HG02943 (cell line): ENCODE data around the gene PLPP1.
"Not testable (repeated sequence)": the region's sequence is repeated elsewhere in the genome, so short reads cannot be mapped to it uniquely, and the experiment has no call there.

Source experiments
- ATAC-seq: cut with Tn5 transposase; IDR thresholded peaks from one replicate; pipeline ENCODE4 v1.9.1; 2021; ENCODE audit warnings: mild to moderate bottlenecking, low read depth, moderate library complexity; ENCODE audit not compliant: unreplicated experiment

Gene PLPP1

GRCh38 chr5:55509097-55509496, 25.7 kb downstream of the PLPP1 start:
- no peak for ATAC-seq

- no peak for ATAC-seq
Measured at GRCh38 chr5:55507574-55507973, 27.2 kb downstream of the PLPP1 start.

GRCh38 chr5:55505711-55506110, 29.1 kb downstream of the PLPP1 start:
- ATAC-seq = not testable (repeated sequence)

DNA sequence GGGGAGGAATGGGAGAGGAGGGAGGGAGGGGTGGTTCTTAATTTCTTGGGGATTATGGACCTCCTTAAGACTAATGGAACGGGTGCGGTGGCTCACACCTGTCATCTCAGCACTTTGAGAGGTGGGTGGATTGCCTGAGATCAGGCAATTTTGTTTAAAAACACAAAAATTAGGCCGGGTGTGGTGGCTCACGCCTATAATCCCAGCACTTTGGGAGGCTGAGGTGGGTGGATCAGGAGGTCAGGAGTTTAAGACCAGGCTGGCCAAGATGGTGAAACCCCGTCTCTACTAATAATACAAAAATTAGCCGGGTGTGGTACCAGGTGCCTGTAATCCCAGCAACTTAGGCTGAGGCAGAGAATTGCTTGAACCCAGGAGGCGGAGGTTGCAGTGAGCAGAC, 30.8 kb downstream of the PLPP1 start:
- ATAC-seq = not testable (repeated sequence)

- ATAC-seq = no peak
Measured at GRCh38 chr5:55502759-55503158, 32.0 kb downstream of the PLPP1 start.

- no peak for ATAC-seq
Measured at GRCh38 chr5:55498457-55498856, 36.3 kb downstream of the PLPP1 start.

- no peak for ATAC-seq
Measured at GRCh38 chr5:55497712-55498111, 37.1 kb downstream of the PLPP1 start.

DNA sequence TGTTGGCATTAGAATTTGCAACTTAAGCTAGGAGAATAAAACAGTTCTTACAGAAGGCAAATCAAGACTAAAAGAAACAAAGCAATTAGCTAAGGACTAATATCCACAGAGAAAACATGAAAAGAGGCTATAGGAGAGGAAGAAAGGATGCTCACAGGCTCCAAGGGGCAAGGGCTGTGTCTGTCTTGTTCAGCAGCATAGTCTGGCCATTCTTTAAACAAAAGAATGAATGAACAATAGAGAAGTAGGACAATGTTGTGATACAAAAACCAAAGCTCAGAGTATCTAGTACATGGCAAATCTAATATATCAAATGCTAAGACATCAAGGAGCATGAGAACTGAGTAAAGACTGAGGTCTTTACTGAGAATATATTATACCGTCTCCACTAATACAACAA, 39.5 kb downstream of the PLPP1 start:
- ATAC-seq = no peak

DNA sequence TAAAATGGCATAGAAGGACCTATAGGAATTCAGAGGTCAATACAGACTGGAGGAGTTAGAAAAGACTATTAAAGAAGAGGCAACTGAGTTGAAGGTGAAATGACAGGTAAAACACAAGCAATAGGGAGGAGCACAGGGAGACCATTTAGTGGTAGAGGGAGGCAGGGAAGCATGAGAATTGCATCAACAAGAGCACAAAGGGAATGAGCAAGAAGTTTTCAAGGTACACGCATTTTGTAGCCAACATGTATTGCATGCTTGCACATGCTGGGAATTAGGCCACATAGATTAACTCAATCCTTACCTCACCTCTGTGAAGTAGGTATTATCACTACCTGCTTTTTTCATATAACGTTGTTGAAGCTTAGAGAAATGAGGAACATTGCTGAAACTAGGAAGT, 42.3 kb downstream of the PLPP1 start:
- ATAC-seq = no peak

DNA sequence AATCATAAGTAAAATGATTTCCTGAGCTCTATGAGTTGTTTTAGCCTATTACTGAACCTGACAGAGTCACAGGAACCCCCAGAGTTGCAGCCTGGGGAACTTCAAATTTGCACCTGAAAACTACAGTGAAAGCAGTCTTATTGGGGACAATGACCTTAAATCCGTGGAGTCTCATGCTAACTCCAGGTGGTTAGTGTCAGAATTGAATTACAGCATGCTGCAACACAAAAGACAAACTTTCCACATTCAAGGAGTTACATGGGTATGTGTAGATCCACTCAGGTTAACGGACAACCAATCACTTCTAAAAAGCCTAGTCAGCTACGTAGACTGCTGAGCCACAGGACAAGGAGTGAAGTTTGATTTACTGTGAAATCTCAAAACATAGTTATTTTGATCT, 49.7 kb downstream of the PLPP1 start:
- ATAC-seq = no peak

DNA sequence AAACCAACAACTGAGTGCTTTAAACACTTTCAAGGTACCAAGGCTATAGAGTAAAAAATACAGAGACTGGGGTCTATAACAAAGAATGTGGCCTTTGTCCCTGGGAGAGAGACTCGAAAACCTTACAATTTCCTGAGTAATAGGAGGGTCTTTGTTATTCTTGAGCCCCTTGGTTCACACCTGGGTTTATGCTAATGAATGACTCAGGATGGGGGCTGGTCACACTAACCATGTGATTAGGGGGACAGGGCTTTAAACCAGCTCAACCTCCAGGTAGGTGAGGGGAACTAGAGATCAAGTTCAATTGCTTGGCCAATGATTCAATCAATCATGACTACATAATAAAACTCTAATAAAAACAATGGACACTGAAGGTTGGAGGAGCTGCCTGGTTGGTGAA, 50.2 kb downstream of the PLPP1 start:
- no peak for ATAC-seq

- no peak for ATAC-seq
Measured at GRCh38 chr5:55483885-55484284, 50.9 kb downstream of the PLPP1 start.

DNA sequence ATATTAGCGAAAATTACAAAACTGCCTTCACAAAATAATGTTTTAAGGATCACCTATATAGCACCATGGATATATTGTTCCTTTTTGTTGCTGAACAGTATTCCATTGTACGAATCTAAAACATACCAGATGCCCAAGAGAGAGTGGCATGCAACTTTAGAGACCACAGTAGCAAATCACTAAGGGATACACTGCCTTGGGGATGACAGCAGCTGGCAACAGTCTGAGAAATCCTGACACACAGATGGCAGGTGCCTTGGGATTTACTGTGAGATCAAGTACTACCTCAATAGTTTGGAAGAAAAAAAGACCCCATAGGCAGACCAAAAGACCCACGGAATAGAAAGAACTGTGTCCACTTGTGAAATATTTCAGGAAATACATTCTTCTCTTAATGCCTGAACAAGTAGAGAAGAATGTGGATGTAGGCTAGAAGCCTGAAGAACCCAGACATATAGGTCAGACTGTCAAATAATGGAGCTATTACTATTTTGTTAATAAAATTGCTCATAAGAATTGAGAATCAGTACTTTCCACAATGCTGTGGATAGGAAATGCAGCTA, 53.4 kb downstream of the PLPP1 start:
- no peak for ATAC-seq

DNA sequence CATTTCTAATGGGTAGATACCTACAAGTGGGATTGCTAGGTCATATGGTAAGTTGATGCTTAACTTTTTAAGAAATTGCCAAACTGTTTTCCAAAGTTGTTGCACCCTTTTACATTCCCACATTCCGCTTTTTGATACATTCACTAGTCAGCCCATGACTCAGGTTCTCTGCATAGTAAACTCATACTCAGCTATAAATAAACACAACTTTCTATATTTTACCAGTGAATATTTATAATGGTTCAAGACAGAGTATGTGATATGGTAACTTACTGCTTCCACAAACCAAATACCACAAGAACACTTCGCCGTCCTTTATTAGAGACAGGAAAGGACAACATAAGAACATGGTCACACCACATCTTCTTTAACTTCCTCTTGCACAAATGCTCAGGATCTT, 54.0 kb downstream of the PLPP1 start:
- no peak for ATAC-seq

DNA sequence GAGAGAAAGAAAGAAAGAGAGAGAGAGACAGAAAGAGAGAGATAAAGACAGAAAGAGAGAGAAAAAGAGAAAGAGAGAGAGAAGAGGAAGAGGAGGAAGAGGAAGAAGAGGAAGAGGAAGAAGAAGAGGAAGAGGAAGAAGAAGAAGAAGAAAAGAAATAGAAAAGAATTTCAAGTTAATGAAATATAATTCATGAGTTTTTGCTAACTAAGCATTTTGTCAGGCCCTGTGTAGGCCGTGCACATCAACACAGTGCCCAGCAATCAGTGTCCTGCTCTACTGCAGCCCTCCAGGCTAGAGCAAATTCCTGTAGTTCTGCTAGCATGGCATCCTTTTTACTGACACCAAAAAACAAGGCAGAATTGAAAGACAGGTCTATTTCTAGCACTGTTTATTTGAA, 62.1 kb downstream of the PLPP1 start:
- ATAC-seq = no peak

DNA sequence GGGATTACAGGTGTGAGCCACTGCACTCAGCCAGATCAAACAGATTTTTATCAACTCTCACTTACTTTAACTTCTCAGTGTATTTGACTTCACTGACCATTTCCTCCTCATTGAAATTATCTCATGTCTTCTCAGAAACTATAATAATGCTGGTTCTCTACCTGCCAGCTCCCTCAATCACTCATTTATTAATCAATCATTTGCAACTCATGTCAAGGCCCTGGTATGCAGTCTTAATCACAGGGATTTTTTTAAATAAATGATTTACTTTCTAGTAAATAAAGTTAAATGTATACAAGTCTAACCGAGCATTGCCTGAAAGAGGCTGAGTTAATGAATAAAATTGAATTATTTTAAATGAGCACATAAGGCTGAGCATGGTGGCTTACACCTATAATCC, 63.3 kb downstream of the PLPP1 start:
- ATAC-seq = no peak

DNA sequence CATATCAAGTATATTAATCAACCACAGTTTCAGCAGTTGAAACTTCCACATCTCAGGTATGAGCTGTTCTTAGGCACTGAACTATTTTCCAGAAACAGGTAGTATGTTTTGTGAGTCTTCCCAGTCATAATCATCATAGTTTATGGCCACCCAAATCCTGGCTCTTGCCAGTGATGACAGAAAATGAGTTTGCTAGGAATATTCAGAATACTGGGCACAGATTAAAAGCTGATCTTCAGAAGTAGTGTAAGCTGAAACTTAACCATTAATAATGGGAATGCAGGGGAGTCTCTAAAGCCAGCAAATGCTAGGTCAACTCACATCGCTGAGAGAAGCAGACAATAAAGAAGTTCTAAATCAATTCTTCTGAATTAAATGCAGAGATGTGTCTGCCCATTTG, 64.5 kb downstream of the PLPP1 start:
- ATAC-seq = no peak

GRCh38 chr5:55469839-55470238, 64.9 kb downstream of the PLPP1 start:
- ATAC-seq = no peak

GRCh38 chr5:55467862-55468551, 66.8 kb downstream of the PLPP1 start:
- no peak for ATAC-seq

DNA sequence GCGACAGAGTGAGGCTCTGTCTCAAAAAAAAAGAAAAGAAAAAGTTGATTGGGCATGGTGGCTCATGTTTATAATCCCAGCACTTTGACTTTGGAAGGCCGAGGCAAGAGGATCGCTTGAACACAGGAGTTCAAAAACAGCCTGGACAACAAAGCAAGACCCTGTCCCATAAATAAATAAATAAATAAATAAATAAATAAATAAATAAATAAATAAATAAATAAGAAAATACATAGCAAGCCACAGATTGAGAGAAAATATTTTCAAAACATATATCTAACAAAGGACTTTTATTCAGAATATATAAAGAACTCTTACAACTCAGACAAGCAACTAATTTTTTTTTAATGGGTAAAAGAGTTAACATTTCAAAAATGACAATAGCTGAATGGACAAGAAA, 71.2 kb downstream of the PLPP1 start:
- ATAC-seq = no peak

DNA sequence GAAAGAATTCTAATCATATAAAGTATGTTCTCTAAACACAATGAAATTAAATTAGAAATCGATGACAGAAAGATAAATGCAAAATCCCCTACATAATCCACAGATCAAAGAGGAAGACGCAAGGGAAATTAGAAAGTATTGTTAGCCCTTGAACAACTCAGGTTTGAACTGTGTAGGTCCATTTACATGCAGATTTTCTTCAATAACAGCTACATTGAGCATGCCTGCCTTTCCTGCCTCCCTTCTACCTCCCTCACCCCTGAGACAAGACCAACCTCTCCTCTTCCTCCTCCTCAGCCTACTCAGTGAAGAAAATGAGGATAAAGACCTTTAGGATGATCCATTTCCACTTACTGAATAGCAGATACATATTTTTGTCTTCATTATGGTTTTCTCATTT, 75.2 kb downstream of the PLPP1 start:
- no peak for ATAC-seq

GRCh38 chr5:55456216-55456895, 78.4 kb downstream of the PLPP1 start:
- ATAC-seq = no peak
